ENCODE measurements around the gene HNRNPL.
"Not testable (repeated sequence)": the region's sequence is repeated elsewhere in the genome, so short reads cannot be mapped to it uniquely, and the experiment has no call there.

HNRNPL gene

GRCh38 chr19:38791451-38792064 lies 58.2 kb downstream of the HNRNPL start:
- H4K8ac ChIP-seq (ENCODE audit: low read depth, low read length); H3K23ac ChIP-seq (ENCODE audit: low read length); H2AK5ac ChIP-seq (ENCODE audit: low read length); H3K4ac ChIP-seq (ENCODE audit: low read depth, low read length); H3K27ac ChIP-seq (ENCODE audit: low read depth, low read length); H4K5ac ChIP-seq (ENCODE audit: low read length); H3K56ac ChIP-seq (ENCODE audit: low read length); H3K9ac ChIP-seq (ENCODE audit: low read length); H3K4me1 ChIP-seq (ENCODE audit: control insufficient read depth, low read depth, low read length); H3K4me2 ChIP-seq (ENCODE audit: low read length); DNase-seq; H3K18ac ChIP-seq (ENCODE audit: low read length); H2BK120ac ChIP-seq (ENCODE audit: low read depth, low read length); H2BK15ac ChIP-seq (replicated peaks; ENCODE audit: low read depth); H2BK5ac ChIP-seq (ENCODE audit: low read length); H3K79me1 ChIP-seq (ENCODE audit: low read length); H3K36me3 ChIP-seq (ENCODE audit: control insufficient read depth, insufficient read depth, low read length); H3K27me3 ChIP-seq (ENCODE audit: insufficient read depth, low read length, poor library complexity); H3K79me2 ChIP-seq (ENCODE audit: control insufficient read depth, insufficient read depth, low read length); H3K4me3 ChIP-seq (ENCODE audit: low read length): not testable (repeated sequence)
- WGBS (ENCODE audit: extremely low coverage, insufficient coverage, low lambda C conversion rate): no CpG with 5 or more reads among the region's 40 CpGs

GRCh38 chr19:38790507-38791403 lies 59.0 kb downstream of the HNRNPL start:
- not testable (repeated sequence) for H2BK15ac ChIP-seq (replicated peaks; ENCODE audit: low read depth); H4K5ac ChIP-seq (ENCODE audit: low read length); H2BK5ac ChIP-seq (ENCODE audit: low read length); H3K27ac ChIP-seq (ENCODE audit: low read depth, low read length); H3K9ac ChIP-seq (ENCODE audit: low read length); H3K23ac ChIP-seq (ENCODE audit: low read length); H3K4me3 ChIP-seq (ENCODE audit: low read length); H2AK5ac ChIP-seq (ENCODE audit: low read length); H3K27me3 ChIP-seq (ENCODE audit: insufficient read depth, low read length, poor library complexity); H3K56ac ChIP-seq (ENCODE audit: low read length); H4K8ac ChIP-seq (ENCODE audit: low read depth, low read length); H3K4ac ChIP-seq (ENCODE audit: low read depth, low read length); H3K79me2 ChIP-seq (ENCODE audit: control insufficient read depth, insufficient read depth, low read length); H3K4me2 ChIP-seq (ENCODE audit: low read length); H3K36me3 ChIP-seq (ENCODE audit: control insufficient read depth, insufficient read depth, low read length); H3K4me1 ChIP-seq (ENCODE audit: control insufficient read depth, low read depth, low read length); DNase-seq; H3K79me1 ChIP-seq (ENCODE audit: low read length); H3K18ac ChIP-seq (ENCODE audit: low read length); H2BK120ac ChIP-seq (ENCODE audit: low read depth, low read length)
- WGBS (ENCODE audit: extremely low coverage, insufficient coverage, low lambda C conversion rate): no CpG with 5 or more reads among the region's 49 CpGs

GRCh38 chr19:38788478-38789243 lies 61.1 kb downstream of the HNRNPL start, which contains the start of gene LGALS7B:
Gene LGALS7B (plus strand): TSS chr19:38789200. CDS start chr19:38789227, 27 bp downstream.
- Histone ChIP-seq H3K27ac (ENCODE audit: low read depth, low read length) (no peak within 1 kb of the TSS), H3K9ac (ENCODE audit: low read length) (no peak within 1 kb of the TSS), H2BK15ac (replicated peaks; ENCODE audit: low read depth) (no peak within 1 kb of the TSS), H2BK5ac (ENCODE audit: low read length) (no peak within 1 kb of the TSS), H2BK120ac (ENCODE audit: low read depth, low read length) (no peak within 1 kb of the TSS), H4K8ac (ENCODE audit: low read depth, low read length) (no peak within 1 kb of the TSS), H3K79me1 (ENCODE audit: low read length) (no peaks in the 10 kb centered on the region), H3K27me3 (ENCODE audit: insufficient read depth, low read length, poor library complexity) (no peaks in the 10 kb centered on the region), H3K36me3 (ENCODE audit: control insufficient read depth, insufficient read depth, low read length) (no peaks in the 10 kb centered on the region), H3K79me2 (ENCODE audit: control insufficient read depth, insufficient read depth, low read length) (no peaks in the 10 kb centered on the region), H3K18ac (ENCODE audit: low read length) (no peak within 1 kb of the TSS), H3K4me1 (ENCODE audit: control insufficient read depth, low read depth, low read length) (no peaks in the 10 kb centered on the region), H3K23ac (ENCODE audit: low read length) (no peak within 1 kb of the TSS), H3K4ac (ENCODE audit: low read depth, low read length) (no peak within 1 kb of the TSS), H4K5ac (ENCODE audit: low read length) (no peak within 1 kb of the TSS), H2AK5ac (ENCODE audit: low read length) (no peak within 1 kb of the TSS), H3K4me3 (ENCODE audit: low read length) (no peak within 1 kb of the TSS), H3K56ac (ENCODE audit: low read length) (peak within 1 kb of the TSS; percentile 15), H3K4me2 (ENCODE audit: low read length) (no peak within 1 kb of the TSS)
- no CpG with 5 or more reads among the region's 17 CpGs for WGBS (ENCODE audit: extremely low coverage, insufficient coverage, low lambda C conversion rate)
- DNase-seq: no peak

GRCh38 chr19:38786572-38787265 lies 63.1 kb downstream of the HNRNPL start:
- no peak overlapping the region for H4K8ac ChIP-seq (ENCODE audit: low read depth, low read length)
- H3K27me3 ChIP-seq (ENCODE audit: insufficient read depth, low read length, poor library complexity): no peaks in the 10 kb centered on the region
- no peak overlapping the region for H3K9ac ChIP-seq (ENCODE audit: low read length)
- no peak overlapping the region for H3K18ac ChIP-seq (ENCODE audit: low read length)
- no peak for DNase-seq
- H2BK120ac ChIP-seq (ENCODE audit: low read depth, low read length): no peak overlapping the region
- H3K79me1 ChIP-seq (ENCODE audit: low read length): no peaks in the 10 kb centered on the region
- no peaks in the 10 kb centered on the region for H3K79me2 ChIP-seq (ENCODE audit: control insufficient read depth, insufficient read depth, low read length)
- H2BK5ac ChIP-seq (ENCODE audit: low read length): no peak overlapping the region
- H2AK5ac ChIP-seq (ENCODE audit: low read length): no peak overlapping the region
- H2BK15ac ChIP-seq (replicated peaks; ENCODE audit: low read depth): no peak overlapping the region
- H3K4me1 ChIP-seq (ENCODE audit: control insufficient read depth, low read depth, low read length): no peaks in the 10 kb centered on the region
- no peak overlapping the region for H3K4me3 ChIP-seq (ENCODE audit: low read length)
- H3K56ac ChIP-seq (ENCODE audit: low read length): no peak overlapping the region
- H3K23ac ChIP-seq (ENCODE audit: low read length): no peak overlapping the region
- no peaks in the 10 kb centered on the region for H3K36me3 ChIP-seq (ENCODE audit: control insufficient read depth, insufficient read depth, low read length)
- H4K5ac ChIP-seq (ENCODE audit: low read length): no peak overlapping the region
- no CpG with 5 or more reads among the region's 11 CpGs for WGBS (ENCODE audit: extremely low coverage, insufficient coverage, low lambda C conversion rate)
- no peak overlapping the region for H3K4ac ChIP-seq (ENCODE audit: low read depth, low read length)
- H3K27ac ChIP-seq (ENCODE audit: low read depth, low read length): no peak overlapping the region
- H3K4me2 ChIP-seq (ENCODE audit: low read length): no peak overlapping the region
